BE2C (cell line): ENCODE measurements around the gene RESP18.
"Not testable (repeated sequence)": the region's sequence is repeated elsewhere in the genome, so short reads cannot be mapped to it uniquely, and the experiment has no call there.

Experiments
- DNase-seq: peaks from one replicate; pipeline ENCODE4 v3.0.0-alpha.2; 2020
- H3K27me3 ChIP-seq: fragments of 250-450 bp; sonication (Bioruptor Pico); 2 replicates; pipeline ENCODE4 v1.5.1; 2020; ENCODE audit warnings: mild to moderate bottlenecking
- H3K36me3 ChIP-seq: fragments of 250-450 bp; sonication (Bioruptor Pico); 2 replicates; pipeline ENCODE4 v1.5.1; 2020; ENCODE audit warnings: mild to moderate bottlenecking
- H3K4me1 ChIP-seq: fragments of 250-450 bp; sonication (Bioruptor Pico); 2 replicates; pipeline ENCODE4 v1.5.1; 2020
- H3K4me3 ChIP-seq: 2 replicates; pipeline ENCODE4 v1.5.1; 2011; ENCODE audit warnings: low read depth, low read length
- H3K9me3 ChIP-seq: fragments of 250-450 bp; sonication (Bioruptor Pico); 2 replicates; pipeline ENCODE4 v1.5.1; 2020
- TF ChIP-seq, protein P1 (sequence below): IDR thresholded peaks from 2 replicates; pipeline ENCODE4 v1.5.1; 2012; ENCODE audit warnings: mild to moderate bottlenecking, low read depth, low read length

Gene RESP18

DNA sequence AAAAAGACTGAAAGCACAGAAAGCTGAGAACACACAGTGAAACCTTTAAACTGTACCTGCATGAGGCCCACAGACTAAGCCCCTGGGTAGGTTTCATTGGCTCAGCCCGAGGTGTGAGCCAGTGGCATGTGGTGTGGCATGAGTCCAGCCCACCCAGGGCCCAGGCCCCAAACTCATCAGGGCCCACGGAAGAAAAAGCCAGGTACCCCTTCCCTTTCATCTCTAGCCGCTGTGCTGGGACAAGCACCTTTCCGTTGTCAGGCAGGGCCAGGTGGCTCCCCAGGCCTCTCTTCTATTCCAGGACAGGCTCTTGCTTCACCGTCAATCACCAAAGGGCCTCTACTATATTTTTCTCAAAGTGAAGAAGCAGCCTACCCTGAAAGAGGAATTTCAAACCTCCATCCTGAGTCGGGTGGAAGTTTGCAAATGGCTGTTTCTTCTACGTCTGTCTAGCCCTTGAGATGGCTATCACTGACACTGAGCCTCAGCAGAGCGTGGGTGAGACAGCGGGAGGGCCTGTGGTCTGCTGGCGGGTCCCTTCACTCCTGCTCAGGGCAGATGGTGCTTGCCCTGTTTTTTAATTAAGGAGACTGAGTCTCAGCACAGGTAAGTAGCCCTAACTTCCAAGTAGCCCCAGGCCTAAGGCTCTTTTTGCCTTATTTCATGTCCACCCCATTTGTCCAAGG lies 44.8 kb downstream of the RESP18 start:
- Histone ChIP-seq H3K4me3 (no peak overlapping the region), H3K4me1 (peaks cover 5% of the 10 kb centered on the region; the same call in 1 of the 2 replicates), H3K27me3 (no peaks in the 10 kb centered on the region), H3K36me3 (peaks cover 4% of the 10 kb centered on the region), H3K9me3 (no peaks in the 10 kb centered on the region)
- TF ChIP-seq, protein P1, sequence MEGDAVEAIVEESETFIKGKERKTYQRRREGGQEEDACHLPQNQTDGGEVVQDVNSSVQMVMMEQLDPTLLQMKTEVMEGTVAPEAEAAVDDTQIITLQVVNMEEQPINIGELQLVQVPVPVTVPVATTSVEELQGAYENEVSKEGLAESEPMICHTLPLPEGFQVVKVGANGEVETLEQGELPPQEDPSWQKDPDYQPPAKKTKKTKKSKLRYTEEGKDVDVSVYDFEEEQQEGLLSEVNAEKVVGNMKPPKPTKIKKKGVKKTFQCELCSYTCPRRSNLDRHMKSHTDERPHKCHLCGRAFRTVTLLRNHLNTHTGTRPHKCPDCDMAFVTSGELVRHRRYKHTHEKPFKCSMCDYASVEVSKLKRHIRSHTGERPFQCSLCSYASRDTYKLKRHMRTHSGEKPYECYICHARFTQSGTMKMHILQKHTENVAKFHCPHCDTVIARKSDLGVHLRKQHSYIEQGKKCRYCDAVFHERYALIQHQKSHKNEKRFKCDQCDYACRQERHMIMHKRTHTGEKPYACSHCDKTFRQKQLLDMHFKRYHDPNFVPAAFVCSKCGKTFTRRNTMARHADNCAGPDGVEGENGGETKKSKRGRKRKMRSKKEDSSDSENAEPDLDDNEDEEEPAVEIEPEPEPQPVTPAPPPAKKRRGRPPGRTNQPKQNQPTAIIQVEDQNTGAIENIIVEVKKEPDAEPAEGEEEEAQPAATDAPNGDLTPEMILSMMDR = no peak
- DNase-seq = peak; percentile 44

DNA sequence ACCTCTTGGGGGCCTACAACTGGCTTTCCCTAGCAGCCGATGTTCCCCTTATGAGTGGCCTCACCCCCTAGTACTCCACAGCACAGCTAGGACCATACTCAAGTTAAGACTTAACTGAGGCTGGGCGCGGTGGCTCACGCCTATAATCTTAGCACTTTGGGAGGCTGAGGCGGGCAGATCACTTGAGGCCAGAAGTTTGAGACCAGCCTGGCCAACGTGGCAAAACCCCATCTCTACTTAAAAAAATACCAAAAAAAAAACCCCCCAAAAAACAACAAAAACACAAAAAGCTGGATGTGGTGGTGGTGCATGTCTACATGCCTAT lies 45.5 kb downstream of the RESP18 start:
- not testable (repeated sequence) for H3K27me3 ChIP-seq, DNase-seq, H3K4me1 ChIP-seq, H3K9me3 ChIP-seq, H3K36me3 ChIP-seq, H3K4me3 ChIP-seq

DNA sequence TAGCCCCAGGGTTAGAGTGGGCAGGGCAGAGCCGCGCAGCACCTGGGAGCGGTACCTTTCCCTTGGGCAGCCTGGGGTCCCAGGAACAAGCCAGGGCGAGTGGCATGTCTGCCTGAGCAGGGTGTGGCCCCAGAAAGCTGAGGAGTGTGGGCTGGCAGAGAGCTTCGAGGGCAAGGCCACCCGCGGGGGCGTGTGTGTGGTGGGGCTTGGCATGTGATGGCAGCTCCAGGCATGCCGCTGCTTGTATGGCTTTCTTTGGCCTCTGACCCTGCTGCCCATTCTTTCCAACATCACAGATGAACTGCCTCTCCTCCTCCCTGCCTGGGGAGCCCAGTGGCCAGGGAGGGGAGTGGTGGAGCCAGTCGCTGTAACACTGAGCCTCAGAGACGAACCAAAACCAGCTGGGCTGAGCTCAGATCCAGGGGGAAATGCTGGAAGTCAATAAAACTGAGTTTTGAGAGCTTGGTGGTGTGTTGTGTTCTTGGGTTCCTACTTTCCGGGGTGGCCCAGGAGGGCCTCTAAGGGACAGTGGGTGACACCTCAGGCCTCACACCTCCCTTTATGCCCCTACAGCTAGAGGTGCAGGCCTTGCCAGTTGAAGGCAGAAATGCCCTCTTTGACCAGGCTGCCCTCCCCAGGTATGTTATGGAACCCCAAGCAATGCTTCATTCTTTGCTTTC lies 46.0 kb downstream of the RESP18 start:
- no peaks in the 10 kb centered on the region for H3K27me3 ChIP-seq
- H3K36me3 ChIP-seq = peaks cover 4% of the 10 kb centered on the region
- TF ChIP-seq, protein P1 = no peak
- no peaks in the 10 kb centered on the region for H3K9me3 ChIP-seq
- H3K4me1 ChIP-seq = peaks cover 5% of the 10 kb centered on the region; the same call in 1 of the 2 replicates
- DNase-seq = no peak
- no peak overlapping the region for H3K4me3 ChIP-seq

DNA sequence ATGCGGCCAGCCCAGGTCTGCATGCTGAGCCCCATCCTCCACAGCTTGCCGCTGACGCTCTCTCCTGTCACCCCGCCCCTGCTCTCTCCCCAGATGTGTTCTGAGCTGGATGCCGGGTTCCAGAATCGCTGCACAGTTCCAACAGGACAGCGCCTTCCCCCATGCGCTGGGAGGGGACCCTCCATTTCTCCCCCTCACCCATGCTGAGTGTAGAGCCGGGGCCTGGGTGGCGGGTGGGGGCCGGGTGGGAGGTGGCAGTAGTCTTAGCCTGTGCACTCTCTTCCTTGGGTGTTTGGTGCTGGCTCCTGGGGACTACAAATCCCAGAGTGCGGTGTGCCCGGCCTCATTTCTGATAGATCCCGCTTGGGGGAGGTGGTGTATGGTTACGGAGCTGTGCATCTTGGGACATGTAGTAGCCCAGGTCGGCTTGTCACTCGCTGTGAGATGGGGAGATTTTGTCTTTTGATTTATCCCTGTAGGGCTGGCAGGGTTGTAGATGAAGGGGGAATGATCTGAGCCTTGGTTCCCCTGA lies 46.6 kb downstream of the RESP18 start:
- no peaks in the 10 kb centered on the region for H3K9me3 ChIP-seq
- H3K4me1 ChIP-seq = peaks cover 5% of the 10 kb centered on the region; the same call in 1 of the 2 replicates
- peak; percentile 55 for DNase-seq
- H3K36me3 ChIP-seq = peaks cover 4% of the 10 kb centered on the region
- no peak overlapping the region for H3K4me3 ChIP-seq
- TF ChIP-seq, protein P1 = no peak
- no peaks in the 10 kb centered on the region for H3K27me3 ChIP-seq

DNA sequence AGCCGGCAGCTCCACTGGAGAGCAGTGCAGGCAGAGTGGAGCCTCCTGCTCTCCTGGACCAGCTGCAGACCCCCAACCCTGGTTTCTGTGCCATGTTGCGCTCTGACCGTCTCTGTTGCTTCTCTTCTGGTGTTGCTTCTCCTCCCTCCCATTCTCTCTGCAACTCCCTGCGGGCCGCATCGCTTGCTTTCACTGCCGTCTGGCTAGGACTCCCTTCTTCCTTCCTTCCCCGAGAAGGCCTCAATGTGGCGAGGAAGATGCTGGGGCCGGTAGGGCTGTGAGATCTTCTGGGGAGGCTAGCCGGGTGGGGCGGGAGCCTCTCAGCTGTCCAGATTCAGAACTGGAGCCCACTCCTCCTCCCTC lies 47.2 kb downstream of the RESP18 start:
- TF ChIP-seq, protein P1 = no peak
- Histone ChIP-seq H3K27me3 (no peaks in the 10 kb centered on the region), H3K4me3 (no peak overlapping the region), H3K4me1 (peaks cover 5% of the 10 kb centered on the region; the same call in 1 of the 2 replicates), H3K36me3 (peaks cover 4% of the 10 kb centered on the region), H3K9me3 (no peaks in the 10 kb centered on the region)
- no peak for DNase-seq

DNA sequence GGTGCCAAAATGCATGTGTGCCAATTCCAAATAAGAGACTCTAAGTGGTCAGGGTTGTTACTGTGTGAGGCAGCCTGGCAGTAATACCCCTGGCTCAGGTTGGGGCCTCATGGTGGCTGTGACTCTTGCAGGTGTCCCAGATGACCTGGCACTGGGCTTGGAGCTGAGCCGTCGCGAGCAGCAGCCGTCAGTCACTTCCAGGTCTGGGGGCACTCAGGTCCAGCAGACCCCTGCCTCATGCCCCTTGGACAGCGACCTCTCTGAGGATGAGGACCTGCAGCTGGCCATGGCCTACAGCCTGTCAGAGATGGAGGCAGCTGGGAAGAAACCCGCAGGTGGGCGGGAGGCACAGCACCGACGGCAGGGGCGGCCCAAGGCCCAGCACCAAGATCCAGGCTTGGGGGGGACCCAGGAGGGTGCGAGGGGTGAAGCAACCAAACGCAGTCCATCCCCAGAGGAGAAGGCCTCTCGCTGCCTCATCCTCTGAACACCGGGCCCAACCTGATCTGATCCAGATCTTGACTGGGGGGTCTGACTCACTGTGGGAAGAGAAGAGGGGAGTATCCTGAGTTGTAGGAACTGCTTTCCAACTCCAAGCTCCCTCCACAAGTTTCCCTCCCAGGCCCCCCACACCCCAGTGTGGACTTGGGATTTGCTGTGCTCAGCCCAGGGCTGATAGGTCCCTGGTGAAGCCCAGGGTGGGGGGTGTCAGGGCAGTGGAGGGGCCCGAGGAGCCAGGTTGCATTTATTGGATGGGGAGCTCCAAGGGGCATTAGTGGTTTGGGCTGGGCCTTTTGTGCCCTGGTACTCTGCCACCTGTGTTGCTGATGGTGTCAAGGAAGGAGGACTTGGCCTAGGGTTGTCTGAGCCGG lies 47.8 kb downstream of the RESP18 start:
- DNase-seq = no peak
- Histone ChIP-seq H3K4me1 (peaks cover 5% of the 10 kb centered on the region; the same call in 1 of the 2 replicates), H3K27me3 (no peaks in the 10 kb centered on the region), H3K4me3 (no peak overlapping the region), H3K9me3 (no peaks in the 10 kb centered on the region), H3K36me3 (peaks cover 4% of the 10 kb centered on the region)
- TF ChIP-seq, protein P1 = no peak
